ENCODE results near the gene IRF7.
"Not testable (repeated sequence)": the region's sequence is repeated elsewhere in the genome, so short reads cannot be mapped to it uniquely, and the experiment has no call there.

The IRF7 gene

DNA sequence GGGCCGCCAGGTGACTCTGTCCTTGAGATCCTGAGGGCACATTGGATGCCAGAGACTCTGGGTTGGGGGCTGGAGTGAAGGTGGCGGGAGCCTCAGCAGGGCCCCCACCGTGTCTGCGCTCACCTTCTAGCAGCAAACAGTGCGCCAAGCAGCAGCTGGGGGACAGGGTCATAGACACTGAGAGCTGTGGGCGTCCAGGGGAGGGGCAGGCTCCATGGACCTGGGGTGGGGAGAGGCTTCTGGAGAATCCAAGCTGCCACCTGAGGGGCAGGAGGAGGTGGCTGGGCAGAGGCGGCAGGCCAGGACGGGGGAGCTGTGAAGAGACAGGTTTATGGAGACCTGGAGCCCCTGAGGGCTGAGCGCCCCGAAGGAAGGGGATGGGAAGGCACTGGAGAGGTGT, 31.5 kb downstream of the IRF7 start:
- DNase-seq (ENCODE audit: low spot score) = no peak
- no peak for FAIRE-seq

DNA sequence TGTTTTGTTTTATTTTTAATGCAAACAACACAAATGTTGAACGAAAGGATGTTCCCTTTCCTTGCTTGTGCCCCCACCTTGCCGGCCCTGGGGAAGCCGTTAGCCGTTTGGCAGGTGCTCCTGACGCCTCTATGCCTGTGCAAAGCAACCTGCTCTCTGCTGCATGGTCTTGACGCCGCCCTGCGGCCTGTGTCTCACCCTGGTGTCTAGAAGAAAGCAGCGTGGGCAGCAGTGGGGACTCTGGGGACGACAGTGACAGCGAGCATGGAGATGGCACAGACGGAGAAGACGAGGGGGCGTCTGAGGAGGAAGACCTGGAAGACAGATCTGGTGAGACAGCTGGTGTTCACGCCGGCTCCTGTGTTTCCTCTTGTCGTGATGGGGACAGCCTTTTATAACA, 34.0 kb downstream of the IRF7 start:
- no peak for FAIRE-seq
- DNase-seq (ENCODE audit: low spot score) = no peak

DNA sequence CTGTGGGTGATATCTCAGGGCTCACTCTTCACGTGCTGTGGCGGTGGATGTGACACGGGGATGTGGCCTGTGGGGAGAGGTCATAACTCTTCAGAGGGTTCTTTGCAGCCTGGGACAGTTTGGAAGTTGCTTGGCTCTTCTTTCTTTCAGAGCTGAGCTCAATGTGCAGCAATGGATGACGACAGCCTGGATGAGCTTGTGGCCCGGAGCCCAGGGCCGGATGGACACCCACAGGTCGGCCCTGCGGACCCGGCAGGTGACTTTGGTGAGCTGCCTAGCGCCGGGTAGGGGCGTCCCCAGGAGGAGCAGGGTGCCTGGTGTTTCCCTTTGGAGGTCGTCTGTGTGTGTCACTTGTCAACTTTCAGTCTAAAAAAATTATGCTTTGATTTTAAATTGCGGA, 34.4 kb downstream of the IRF7 start:
- FAIRE-seq = no peak

DNA sequence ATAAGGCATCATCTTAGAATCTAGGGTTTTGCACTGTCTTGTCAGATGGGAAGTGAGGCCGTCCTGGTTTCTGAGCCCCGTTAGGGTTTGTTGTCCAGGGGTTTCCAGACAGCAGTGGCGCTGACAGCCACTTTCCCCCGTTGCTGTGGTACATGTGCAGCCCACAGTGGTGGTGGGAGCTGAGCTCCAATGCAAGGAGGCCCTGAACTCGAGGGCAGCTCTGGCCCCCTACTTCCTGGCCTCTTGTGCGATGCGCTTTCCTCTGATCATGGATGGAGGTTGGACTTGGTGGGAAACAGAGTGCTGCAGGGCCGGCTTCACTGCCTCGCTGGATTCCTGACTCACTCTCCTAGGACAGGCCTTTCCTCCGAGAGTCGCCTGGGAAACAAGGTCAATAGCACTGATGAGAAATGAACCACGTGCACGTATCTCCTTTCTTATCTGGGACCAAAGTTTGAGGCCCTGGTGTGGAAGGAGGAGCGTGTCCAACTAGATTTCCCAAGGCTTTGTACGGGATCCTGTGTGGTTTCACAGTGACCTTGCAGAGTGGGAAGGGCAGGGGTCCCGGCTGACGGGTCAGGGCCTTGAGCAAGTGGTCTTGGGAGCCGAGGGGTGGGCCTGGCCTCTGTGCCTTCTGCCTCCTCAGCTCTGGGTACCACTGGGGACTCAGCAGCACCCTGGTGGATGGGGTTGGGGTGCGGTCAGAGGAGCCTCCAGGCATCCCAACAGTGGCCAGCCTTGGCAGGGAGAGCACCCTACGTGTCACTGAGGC, 35.7 kb downstream of the IRF7 start:
- FAIRE-seq (no peak), DNase-seq (ENCODE audit: low spot score) (peak; percentile 20)

More for the DNA sequence above, 34.4 kb downstream of the IRF7 start:
- DNase-seq (ENCODE audit: low spot score) = no peak

DNA sequence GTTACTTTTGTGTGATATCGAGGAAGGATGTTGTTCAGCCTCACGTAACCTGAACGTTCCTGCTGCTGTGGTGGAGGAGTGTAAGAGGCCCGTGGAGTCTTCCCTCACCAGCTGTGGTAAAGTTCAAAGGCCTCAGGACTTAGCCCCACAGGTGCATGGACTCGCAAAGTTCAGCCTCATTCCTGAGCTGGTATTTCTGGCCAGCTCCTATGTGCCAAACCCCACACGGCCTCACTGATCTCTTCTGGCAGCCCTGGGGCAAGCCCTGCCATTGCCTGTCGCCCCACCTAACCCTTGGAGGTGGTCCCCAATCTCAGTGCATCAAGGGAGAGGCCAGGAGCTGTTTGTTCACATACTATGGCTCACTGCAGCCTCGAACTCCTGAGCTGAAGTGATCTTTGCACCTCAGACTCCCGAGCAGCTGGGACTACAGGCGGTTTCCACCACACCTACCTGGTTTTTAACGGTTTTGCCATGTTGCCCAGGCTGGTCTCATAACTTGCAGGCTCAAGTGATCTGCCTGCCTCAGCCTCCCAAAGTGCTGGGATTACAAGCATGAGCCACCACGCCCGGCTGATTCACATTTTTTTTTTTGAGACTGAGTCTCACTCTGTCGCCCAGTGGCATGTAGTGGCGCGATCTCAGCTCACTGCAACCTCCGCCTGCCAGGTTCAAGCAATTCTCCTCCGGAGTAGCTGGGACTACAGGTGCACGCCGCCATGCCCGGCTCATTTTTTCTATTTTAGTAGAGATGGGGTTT, 37.3 kb downstream of the IRF7 start:
- DNase-seq (ENCODE audit: low spot score) (no peak), FAIRE-seq (no peak)

DNA sequence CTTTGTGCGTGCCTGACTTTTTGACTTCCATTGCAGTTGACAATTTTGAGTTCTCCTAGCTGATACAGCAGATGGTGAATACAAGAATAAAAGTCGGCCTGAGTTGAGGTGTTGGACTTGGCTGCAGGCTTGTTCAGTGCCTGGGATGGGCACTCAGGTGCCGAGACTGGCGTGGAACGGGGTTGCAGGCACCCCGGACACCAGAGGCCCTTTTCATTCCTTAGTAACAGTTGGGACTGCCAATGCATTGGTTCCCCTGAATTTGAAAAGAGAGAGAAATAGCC, 38.2 kb downstream of the IRF7 start:
- FAIRE-seq (no peak), DNase-seq (ENCODE audit: low spot score) (no peak)

DNA sequence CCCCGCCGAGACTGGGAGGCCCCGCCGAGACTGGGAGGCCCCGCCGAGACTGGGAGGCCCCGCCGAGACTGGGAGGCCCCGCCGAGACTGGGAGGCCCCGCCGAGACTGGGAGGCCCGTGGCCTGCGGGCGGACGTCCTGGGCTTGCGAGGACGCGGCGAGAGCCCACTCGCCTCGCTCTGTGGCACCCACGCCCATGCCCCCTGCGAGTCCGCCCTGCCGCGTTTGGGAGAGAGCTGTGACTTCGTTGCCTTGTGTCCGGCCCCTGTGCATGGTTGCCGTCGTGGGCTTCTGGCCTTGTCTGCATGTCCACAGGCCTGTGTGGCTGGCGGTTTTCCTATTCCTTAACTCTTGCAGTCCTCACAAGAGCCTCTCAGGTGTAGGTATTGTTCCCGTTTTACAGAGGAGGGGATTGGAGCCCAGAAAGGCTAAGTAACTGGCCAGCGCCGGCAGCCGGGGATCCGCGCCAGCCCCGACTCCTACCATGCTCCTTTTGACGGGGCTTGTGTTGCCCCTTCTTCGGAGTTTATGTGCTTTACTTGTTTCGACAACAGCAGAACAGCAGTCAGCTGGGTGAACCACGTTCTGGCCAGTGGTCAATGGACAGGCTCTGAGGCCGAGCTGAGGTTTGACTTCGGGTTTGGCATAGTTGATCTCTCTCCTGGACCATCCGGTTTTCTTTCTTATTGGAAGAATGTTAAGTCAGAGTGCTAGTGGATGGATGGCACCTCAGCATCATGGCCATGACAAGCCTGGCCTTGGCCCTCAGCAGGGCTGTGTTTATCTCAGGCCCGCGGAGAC, 38.7 kb downstream of the IRF7 start:
- FAIRE-seq (no peak), DNase-seq (ENCODE audit: low spot score) (no peak)

DNA sequence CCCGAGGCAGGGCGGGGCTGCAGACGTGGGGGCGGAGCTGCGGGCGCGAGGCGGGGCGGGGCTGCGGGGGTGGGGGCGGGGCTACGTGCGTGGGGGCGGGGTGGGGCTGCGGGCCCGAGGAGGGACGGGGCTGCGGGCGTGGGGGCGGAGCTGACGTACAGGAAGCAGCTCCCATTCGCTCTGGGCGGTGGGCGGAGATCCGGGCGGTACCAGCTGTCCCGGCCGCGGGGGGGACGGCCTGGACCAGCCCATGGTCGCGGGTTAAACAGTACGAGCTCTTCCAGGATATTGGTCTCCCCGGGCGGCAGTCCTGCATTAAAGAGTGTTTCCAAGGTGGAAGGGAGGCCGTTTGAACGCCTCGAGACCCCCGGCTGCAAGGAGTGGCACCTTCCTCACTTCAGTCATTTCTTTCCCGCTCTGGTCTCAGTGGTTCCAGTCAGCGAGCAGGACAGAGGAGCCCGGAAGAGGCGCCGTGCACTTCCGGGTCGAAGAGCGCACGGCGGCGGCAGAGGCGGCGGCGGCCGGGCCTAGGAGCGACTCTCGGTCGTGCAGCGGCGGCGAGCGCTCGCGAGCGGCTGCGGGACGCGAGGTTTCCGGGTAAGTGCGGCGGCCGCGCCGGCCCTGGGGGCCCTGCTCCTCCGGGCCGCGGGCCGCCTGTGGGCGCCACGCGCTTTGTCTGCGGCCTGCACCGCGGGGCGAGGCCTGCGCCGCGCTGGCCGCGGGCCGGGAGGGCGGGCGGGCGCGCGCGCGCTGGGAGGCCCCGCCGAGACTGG, 39.6 kb downstream of the IRF7 start, which contains the start of gene PHRF1:
PHRF1 (plus strand) TSS at position 475 of the 773 bp plus-strand sequence. CDS start 5,043 bp downstream, outside the sequence.
- FAIRE-seq = no peak
- peak; percentile 83 for DNase-seq (ENCODE audit: low spot score)

DNA sequence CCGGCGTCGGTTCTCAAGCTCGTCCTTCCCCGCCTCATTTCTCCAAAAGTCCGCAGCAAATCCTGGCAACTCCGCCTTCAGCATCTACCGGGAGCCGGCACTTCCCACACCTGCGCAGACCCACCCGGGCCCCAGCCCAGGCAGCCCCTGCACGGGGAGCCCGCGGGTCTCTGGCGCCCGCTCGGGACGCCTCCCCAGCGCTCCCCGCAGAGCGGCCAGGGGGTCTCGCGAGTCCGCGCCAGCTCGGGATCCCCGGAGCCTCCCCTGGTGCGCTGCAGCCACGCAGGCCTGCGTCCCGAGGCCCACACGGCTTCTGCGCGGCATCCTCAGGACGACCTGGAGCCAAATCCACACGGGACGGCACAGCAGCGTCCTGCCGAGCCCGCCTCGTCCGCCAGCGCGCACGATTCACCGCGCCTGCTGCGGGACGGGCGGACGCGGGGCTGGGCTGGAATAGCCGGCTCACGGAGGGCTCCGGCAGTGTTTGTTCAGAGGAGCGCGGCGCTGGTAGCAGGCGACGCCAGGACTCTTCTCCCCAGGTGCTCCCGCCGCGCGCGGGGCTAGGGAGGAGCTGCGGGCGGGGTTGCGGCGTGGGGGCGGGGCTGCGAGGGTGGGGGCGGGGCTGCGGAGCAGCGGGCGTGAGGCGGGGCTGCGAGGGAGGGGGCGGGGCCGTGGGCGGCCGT, 40.3 kb downstream of the IRF7 start:
- no peak for DNase-seq (ENCODE audit: low spot score)
- no peak for FAIRE-seq

DNA sequence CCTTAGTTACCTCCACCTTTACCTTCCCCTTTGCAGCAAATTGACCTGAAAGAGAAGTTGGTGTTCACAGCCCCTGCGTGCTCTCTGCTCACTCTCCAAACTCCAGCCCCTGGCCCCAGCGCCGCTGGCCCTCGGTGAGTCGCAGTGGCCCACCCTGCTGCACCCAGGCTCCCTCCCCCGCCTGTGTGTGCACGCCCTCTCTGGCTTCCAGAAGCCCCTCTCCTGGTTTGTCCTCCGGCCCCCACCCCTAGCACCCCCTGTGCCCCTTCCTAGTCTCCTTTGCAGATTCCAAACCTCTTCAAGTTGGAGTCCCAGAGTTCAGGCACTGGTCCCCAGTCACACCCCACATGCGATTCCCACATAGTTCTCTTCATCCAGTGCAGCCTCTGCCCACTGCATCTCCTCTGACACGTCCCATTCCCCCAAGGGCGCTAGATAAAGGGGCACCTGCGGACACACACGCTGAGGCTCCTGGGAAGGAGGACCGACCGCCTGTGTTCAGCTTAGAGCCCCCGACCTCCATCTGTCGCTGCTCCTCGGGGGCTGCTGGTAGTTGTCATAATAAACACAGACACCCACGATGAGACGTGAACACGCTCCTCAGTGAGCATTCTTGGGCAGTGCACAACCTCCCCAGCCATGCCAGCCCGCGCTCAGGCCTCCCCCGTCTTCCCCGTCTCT, 41.0 kb downstream of the IRF7 start:
- FAIRE-seq (no peak), DNase-seq (ENCODE audit: low spot score) (no peak)

DNA sequence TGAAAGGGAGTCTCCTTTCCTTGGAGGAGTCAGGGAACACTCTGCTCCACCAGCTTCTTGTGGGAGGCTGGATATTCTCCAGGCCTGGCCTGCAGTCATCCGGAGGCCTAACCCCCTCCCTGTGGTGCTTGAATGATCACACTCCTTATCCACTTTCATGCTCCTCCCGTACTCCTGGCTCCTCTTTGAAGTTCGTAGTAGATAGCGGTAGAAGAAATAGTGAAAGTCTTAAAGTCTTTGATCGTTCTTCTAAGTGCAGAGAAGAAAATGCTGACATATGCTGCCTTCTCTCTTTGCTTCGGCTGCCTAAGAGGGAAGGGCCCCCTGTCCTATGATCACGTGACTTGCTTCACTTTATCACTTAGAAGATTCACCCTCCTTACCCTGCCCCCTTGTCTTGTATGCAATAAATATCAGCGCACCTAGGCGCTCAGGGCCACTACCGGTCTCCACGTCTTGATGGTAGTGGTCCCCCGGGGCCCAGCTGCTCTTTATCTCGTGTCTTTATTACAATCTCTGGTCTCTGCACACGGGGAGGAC, 41.6 kb downstream of the IRF7 start:
- DNase-seq (ENCODE audit: low spot score) = not testable (repeated sequence)
- peak; percentile 91 for FAIRE-seq

DNA sequence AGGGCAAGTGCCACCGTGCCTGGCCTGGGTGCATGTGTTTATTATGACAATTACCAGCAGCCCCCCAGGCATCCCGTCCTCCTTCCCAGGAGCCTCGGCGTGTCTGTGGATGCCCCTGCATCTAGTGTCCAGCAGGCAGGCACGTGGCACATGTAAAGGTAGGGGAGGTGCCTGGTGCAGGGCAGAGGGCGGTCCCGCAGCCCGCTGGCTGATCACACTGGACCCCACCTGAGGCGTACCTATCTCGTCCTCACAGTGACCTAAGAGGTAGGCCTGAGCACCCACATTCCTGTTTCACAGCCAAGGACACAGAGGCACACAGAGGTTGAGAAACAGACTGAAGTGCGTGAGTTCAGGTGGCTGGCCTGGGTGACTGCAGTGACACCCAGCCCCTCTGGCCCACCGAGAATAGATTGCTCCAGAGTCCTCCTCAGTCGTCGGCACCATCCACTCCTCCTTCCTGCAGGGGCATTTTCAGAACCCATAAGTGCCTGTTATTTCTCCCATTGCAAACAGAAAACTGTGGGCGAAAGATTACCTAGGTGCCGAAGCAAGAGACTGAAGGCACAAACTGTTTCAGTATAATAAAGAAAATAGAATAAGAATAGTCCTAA, 42.5 kb downstream of the IRF7 start:
- FAIRE-seq (no peak), DNase-seq (ENCODE audit: low spot score) (no peak)

DNA sequence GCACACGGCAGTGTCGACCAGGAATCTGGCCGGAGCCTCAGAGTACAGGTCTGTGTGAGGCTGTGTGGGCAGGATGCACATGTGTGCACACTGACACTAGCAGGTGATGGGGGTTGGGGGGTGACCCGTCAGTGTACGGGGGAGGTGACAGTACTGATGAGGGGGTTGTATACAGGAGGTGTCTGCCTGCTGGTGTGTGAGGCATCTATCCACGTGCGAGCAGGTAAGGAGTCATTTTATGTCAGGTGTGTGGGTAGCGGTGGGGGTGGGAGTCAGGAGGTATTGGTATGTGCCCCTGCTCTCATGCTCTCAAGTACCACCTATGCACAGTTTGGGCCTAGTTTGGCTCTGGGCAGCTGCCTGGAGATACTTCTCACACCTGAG, 44.0 kb downstream of the IRF7 start:
- FAIRE-seq (no peak), DNase-seq (ENCODE audit: low spot score) (no peak)

DNA sequence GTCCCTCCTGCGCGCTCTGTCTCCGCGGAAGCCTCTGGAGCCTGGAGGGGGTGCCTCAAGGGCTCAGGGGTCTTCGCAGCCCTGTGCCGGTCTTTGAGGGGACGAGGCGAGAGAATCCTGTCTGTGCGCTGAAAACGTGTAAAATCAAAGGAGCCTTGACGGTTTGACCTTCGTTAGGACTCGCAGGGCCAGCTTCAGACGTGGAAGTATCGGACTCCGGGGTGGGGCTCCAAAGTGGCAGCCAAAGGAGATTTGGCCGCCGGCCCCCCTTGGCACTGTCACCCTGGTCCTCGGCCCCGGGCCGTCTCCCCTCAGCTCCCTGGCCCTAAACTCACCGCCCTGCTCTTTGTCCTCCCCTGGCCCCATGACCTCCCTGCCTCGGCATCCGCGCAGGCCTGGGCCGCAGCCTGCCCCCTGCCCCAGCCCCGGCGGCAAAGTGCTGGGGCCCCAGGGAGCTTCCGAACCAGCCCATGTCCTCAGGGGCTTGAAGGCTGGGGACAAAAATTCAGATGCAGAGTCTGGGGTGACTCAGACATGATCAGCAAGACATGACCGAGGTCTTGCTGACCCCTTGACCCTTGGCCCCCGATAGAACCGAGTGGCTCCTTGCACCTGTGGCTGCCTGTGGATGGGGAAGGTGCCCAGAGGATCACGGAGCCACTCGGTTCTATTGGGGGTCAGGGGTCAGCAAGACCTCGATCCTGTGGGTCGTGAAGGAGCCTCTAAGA, 46.4 kb downstream of the IRF7 start:
- DNase-seq (ENCODE audit: low spot score) (no peak), FAIRE-seq (no peak)

DNA sequence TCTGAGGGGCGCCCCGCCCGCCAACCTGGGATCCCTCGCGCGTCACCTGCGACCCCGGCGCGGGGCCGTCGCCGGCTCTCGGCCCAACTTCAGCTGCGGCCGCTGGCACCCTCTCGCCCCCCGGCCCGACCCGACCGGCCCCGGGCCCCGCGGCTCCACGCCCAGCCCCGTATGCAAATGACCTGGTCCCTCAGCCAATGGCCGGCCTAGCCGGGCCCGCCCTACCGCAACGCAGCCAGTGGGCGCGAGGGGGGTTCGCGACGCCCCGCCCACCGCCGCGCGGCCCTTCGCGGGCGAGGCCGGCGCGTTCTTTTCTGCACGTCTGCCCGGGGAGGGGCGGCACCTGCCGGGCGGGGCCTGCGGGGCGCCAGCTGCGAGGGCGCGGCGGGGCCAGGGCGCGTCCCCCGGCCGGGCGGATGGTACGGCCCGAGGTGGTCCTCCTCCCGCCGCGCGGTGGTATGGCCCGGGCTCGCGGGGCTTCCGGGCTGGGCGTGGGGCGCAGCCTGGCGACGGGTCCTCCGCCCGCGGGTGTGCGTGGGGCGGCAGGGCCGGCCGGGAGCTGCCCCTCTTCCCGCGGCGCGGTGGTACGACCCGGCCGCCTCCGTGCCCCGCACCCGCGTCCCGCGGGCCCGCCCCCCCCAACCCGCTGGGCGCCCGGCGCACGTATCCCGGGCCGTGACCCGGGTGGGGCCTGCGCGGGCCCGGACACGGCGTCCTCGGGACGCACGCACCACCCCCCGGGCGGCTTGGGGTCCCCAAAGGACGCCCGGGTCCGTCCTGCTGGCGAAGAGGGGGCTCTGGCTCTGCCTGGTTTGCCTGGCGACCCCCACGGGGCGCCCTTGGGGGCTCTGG, 47.2 kb downstream of the IRF7 start:
- no peak for FAIRE-seq
- DNase-seq (ENCODE audit: low spot score) = peak; percentile 81

DNA sequence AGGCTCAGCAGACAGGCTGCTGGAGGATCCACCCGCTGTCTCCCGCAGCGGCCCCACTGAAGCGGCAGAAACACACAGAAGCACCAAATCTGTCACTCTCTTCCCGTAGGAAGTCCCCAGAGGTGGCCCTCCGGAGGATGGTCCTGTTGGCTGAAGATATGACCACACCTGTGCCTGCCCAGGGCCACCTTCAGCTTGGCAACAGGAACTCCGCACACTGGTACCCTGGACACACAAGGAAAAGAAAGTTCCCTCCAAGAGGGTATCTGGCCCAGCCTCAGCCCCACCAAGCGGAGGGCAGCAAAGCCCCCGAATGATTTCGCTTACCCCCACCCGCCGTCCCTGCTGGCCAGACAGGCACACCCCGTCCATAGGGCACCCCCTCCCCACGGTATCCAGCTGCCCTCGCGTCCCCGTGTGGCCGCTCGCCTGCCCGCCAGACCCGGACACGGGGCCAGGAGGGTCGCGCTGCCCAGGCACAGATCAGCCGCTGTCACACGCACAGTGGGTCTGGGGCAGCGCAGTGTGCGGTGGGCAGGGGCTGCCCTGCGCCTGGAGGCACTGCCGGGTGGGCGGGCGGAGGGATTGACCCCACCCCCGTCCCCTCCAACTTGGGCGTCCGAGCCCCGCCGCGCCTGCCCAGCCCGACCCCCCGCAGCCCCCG, 48.0 kb downstream of the IRF7 start:
- FAIRE-seq (no peak), DNase-seq (ENCODE audit: low spot score) (no peak)

DNA sequence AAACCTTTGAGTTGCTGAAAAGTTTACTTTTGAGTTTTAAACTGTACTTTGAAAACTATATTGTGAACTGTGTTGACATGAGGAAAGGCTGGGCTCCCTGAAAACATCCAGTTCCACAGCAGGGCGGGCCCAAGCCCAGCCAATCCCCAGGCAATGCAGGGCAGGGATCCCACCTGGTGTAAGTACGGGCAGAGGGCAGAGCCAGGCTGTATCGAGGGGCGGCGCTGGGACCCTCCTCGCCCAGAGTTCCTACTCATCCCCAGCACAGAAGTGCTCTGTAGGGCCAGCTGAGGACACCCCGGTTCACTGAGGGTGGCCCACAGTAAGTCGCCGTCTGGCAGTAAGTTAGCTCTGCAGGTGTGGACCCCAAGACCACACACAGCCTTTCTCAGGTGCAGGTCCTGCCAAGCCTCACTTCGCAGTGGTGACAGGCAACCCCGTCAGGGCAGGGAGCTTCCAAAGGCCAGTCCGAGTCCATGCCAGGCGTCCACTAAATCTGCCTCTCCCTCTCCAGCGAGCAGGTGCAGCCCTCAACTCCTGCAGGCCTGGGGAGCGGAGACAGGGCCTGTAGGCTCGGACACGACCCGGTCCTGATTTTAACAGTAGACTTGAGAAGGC, 48.6 kb downstream of the IRF7 start:
- FAIRE-seq (no peak), DNase-seq (ENCODE audit: low spot score) (no peak)

Data from RCC 7860 (cell line).